Right lobe of liver (tissue), 6 donors: ENCODE results near the gene ABCC9. TPM values are rescaled to one million over a fixed set of nuclear protein-coding genes. Genes with fewer than 3 reads are reported as not detected.

Source experiments
- ATAC-seq, 4 donors: fragments of 200-7000 bp; cut with Tn5 transposase; one replicate each; pipeline ENCODE4 v1.9.1; 2020; ENCODE audit warnings: mild to moderate bottlenecking in 4 of 4, moderate library complexity in 4 of 4
- DNase-seq, 3 donors: peaks; one replicate each; pipeline ENCODE4 v3.0.0-alpha.2; 2020
- H3K27ac ChIP-seq, 3 donors: fragments of 200-600 bp; one replicate each; pipeline ENCODE4 v1.8.0; 2022
- H3K27me3 ChIP-seq, 2 donors: fragments of 200-600 bp; one replicate each; pipeline ENCODE4 v1.8.0; 2022
- H3K36me3 ChIP-seq, 4 donors: fragments of 200-600 bp; sonication (generic) in 1 of 4; one replicate each; pipeline versions ENCODE4 v1.5.1 to v1.8.0; 2017 to 2022; ENCODE audit warnings: control low read depth in 1 of 4
- H3K4me1 ChIP-seq, 4 donors: fragments of 200-600 bp; sonication (generic) in 1 of 4; one replicate each; pipeline versions ENCODE4 v1.5.1 to v1.8.0; 2017 to 2022; ENCODE audit warnings: control low read depth in 1 of 4
- H3K4me3 ChIP-seq, 3 donors: fragments of 200-600 bp; one replicate each; pipeline ENCODE4 v1.8.0; 2022
- H3K9me3 ChIP-seq, 4 donors: fragments of 200-600 bp; sonication (generic) in 1 of 4; one replicate each; pipeline versions ENCODE4 v1.5.1 to v1.8.0; 2017 to 2022; ENCODE audit warnings: control low read depth in 1 of 4
- CTCF ChIP-seq, 4 donors: fragments of 200-600 bp in 3 of 4; fragments of 450-650 bp in 1 of 4; IDR thresholded peaks; one replicate each; pipeline versions ENCODE4 v1.5.1 to v1.8.0; 2016 to 2022; ENCODE audit warnings: antibody characterized with exemption in 4 of 4, mild to moderate bottlenecking in 2 of 4
- POLR2A ChIP-seq: fragments of 450-650 bp; IDR thresholded peaks from one replicate; pipeline ENCODE4 v1.6.1; 2017; ENCODE audit warnings: antibody characterized with exemption, mild to moderate bottlenecking
- WGBS: methylation state at CpG from one replicate; pipeline ENCODE4 v1.1.6; 2018; ENCODE audit warnings: low coverage, low lambda C conversion rate; ENCODE audit not compliant: insufficient coverage; ENCODE audit errors: missing lambda C conversion rate; 5-methylcytosine and 5-hydroxymethylcytosine counted together
- intact Hi-C, 2 donors: fragments of 100-400 bp; cut with DNase I; formaldehyde crosslinking; loops; one replicate each; pipeline versions ENCODE4 v1.11.2 to v1.14.1; 2022
- total RNA-seq, 6 experiments: library from RNA; depleted of rRNA in 2 of 6; stranded (reverse); fragments of >200 nt in 2 of 6; fragmentation: NEBNext Ultra II Directional in 3 of 6; extraction: Animal tissue kit (Norgen Biotek cat#: 25700) in 3 of 6; gene quantifications; one replicate each; pipeline versions ENCODE4 v1.1.0 to v1.2.4, GENCODE V29; 2016 to 2023
- donor health status: DM: no; HTN: yes; CAD: no.
- donor health status: DM: no; HTN: no; CAD: no.
- donor health status: DM: no; HTN: no; CAD: no.
- donor health status: DM: no; HTN: yes; CAD: no.
- donor health status: DM: no; HTN: yes; CAD: no.

The ABCC9 gene
- total RNA-seq, 6 experiments from 2014 or later: 26.5 to 71.2 (median 37.1) TPM

GRCh38 chr12:21825886-21826617 lies 115.2 kb downstream of the ABCC9 start:
- DNase-seq (no peak), ATAC-seq (no peak)
- Histone ChIP-seq H3K4me1 (peaks cover 0 to 49% (median 18%) of the 10 kb centered on the region in 4 donors), H3K4me3 (no peak overlapping the region), H3K27me3 (no peaks in the 10 kb centered on the region), H3K36me3 (no peaks in the 10 kb centered on the region), H3K9me3 (no peaks in the 10 kb centered on the region), H3K27ac (peak overlapping the region in 2 of 3 donors; percentile 69 to 91)
- 89% methylated on average over 2 of the region's 2 CpGs for WGBS
- TF ChIP-seq POLR2A (no peak), CTCF (IDR thresholded peaks at IDR 0.05) (no peak)
- intact Hi-C loops: no loop called here

GRCh38 chr12:21823581-21823980 lies 117.6 kb downstream of the ABCC9 start:
- intact Hi-C loops: no loop called here
- peak overlapping the region; percentile 35 to 88 (median 84) for H3K27ac ChIP-seq
- no peaks in the 10 kb centered on the region for H3K36me3 ChIP-seq
- peak overlapping the region in 1 of 3 donors; percentile 33 for H3K4me3 ChIP-seq
- H3K4me1 ChIP-seq: peaks cover 0 to 66% (median 27%) of the 10 kb centered on the region in 4 donors
- WGBS: 14% methylated on average over 5 of the region's 8 CpGs
- no peaks in the 10 kb centered on the region for H3K27me3 ChIP-seq
- no peaks in the 10 kb centered on the region for H3K9me3 ChIP-seq
- TF ChIP-seq POLR2A (no peak), CTCF (IDR thresholded peaks at IDR 0.05) (no peak)
- DNase-seq (peak; percentile 70 to 90 (median 87)), ATAC-seq (peak; percentile 81 to 91 (median 86))

GRCh38 chr12:21819678-21820077 lies 121.5 kb downstream of the ABCC9 start:
- no peak for ATAC-seq
- no peaks in the 10 kb centered on the region for H3K36me3 ChIP-seq
- intact Hi-C loops: no loop called here
- no peaks in the 10 kb centered on the region for H3K9me3 ChIP-seq
- H3K27ac ChIP-seq: peak overlapping the region in 2 of 3 donors; percentile 77 to 81
- peaks cover 0 to 58% (median 19%) of the 10 kb centered on the region in 4 donors for H3K4me1 ChIP-seq
- DNase-seq: no peak
- H3K27me3 ChIP-seq: no peaks in the 10 kb centered on the region
- H3K4me3 ChIP-seq: no peak overlapping the region
- TF ChIP-seq CTCF (IDR thresholded peaks at IDR 0.05) (no peak), POLR2A (no peak)

- intact Hi-C loops: no loop called here
- Histone ChIP-seq H3K36me3 (no peaks in the 10 kb centered on the region), H3K27ac (peak overlapping the region; percentile 22 to 81 (median 77)), H3K4me3 (no peak overlapping the region), H3K27me3 (no peaks in the 10 kb centered on the region), H3K9me3 (no peaks in the 10 kb centered on the region), H3K4me1 (peaks cover 0 to 53% (median 20%) of the 10 kb centered on the region in 4 donors)
- peak; percentile 37 to 71 (median 56) for ATAC-seq
- WGBS: 25% methylated on average over 2 of the region's 2 CpGs
- no peak for TF ChIP-seq CTCF (IDR thresholded peaks at IDR 0.05)
- TF ChIP-seq POLR2A: no peak
- no peak for DNase-seq
Observed at GRCh38 chr12:21819236-21819635, 122.0 kb downstream of the ABCC9 start.
